Mesodermal cell (in vitro differentiated cells): Measurements from ENCODE around the gene PCBP3.

Source experiments
- H3K27ac ChIP-seq: 2 replicates; pipeline ENCODE4 v1.7.0; 2013; ENCODE audit warnings: mild to moderate bottlenecking, low read depth, low read length, moderate library complexity; ENCODE audit not compliant: severe bottlenecking
- H3K36me3 ChIP-seq: 2 replicates; pipeline ENCODE4 v1.7.1; 2013; ENCODE audit warnings: mild to moderate bottlenecking, low read length, moderate library complexity; ENCODE audit not compliant: control insufficient read depth, insufficient read depth
- H3K4me1 ChIP-seq: one replicate; pipeline ENCODE4 v1.7.1; 2013; ENCODE audit warnings: mild to moderate bottlenecking, low read length; ENCODE audit not compliant: insufficient read depth, control insufficient read depth, poor library complexity, severe bottlenecking
- H3K4me3 ChIP-seq: 2 replicates; pipeline ENCODE4 v1.7.0; 2013; ENCODE audit warnings: low read length, control low read depth, mild to moderate bottlenecking; ENCODE audit not compliant: insufficient read depth, poor library complexity, severe bottlenecking; ENCODE audit errors: extremely low read depth
- H3K9me3 ChIP-seq: 2 replicates; pipeline ENCODE4 v1.7.1; 2013; ENCODE audit warnings: mild to moderate bottlenecking, low read length, moderate library complexity; ENCODE audit not compliant: control insufficient read depth
- WGBS, 2 experiments: methylation state at CpG; one replicate each; pipeline ENCODE4 v1.1.5; 2013; ENCODE audit warnings: missing lambda C conversion rate in 2 of 2; ENCODE audit not compliant: insufficient coverage in 2 of 2; 5-methylcytosine and 5-hydroxymethylcytosine counted together

The PCBP3 gene

DNA sequence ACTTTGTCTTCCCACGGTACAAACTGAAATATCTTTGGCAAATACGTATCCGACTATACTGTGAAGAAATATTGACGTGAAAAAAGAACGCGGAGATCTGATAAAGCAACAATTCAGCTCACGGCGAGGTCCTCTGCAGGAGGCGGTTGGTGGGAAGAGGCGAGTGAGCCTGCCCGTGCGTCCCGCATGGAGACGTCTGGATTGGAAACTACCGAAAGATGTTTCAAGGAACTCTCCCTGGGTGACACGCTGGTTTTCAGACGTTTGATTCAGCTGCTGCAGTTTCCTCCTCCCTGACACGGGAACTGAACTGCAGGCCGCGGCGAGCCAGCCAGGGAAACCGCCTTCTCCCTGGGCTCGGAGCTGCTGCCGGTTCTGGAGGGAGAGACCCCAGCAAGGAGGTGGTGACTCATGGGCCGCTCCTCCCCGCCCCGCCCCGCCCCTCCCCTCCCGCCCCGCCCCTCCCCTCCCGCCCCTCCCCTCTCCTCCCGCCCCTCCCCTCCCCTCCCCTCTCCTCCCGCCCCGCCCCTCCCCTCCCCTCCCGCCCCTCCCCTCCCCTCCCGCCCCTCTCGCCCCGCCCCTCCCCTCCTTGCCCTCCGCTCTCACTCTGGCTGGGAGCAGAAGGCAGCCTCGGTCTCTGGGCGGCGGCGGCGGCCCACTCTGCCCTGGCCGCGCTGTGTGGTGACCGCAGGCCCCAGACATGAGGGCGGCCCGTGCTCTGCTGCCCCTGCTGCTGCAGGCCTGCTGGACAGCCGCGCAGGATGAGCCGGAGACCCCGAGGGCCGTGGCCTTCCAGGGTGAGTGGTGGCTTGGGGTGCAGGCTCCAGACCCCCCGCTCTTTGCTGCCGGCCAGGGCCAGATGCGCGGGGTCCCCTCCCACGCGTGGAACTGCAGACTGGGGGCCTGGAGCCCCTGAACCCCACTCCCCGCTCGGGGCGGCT, 337.9 kb downstream of the PCBP3 start, which contains the start of gene COL6A1:
Gene COL6A1, plus strand, starts transcription at position 620 of the 941 bp plus-strand sequence. Its CDS starts 81 bp downstream, at position 701.
- WGBS, 2 experiments, result 3 to 4% methylated on average over 37 to 44 of the region's 63 CpGs
- H3K9me3 ChIP-seq, result no peaks in the 10 kb centered on the region
- peak within 1 kb of the TSS; percentile 72 for H3K4me3 ChIP-seq
- peaks cover 20% of the 10 kb centered on the region for H3K4me1 ChIP-seq
- H3K36me3 ChIP-seq, result peaks cover 24% of the 10 kb centered on the region
- H3K27ac ChIP-seq, result peak within 1 kb of the TSS; percentile 75

GRCh38 chr21:45982092-45982757, 338.7 kb downstream of the PCBP3 start:
- Histone ChIP-seq H3K36me3 (peaks cover 31% of the 10 kb centered on the region), H3K4me3 (peak overlapping the region; percentile 72), H3K4me1 (peaks cover 17% of the 10 kb centered on the region), H3K27ac (peak overlapping the region; percentile 45), H3K9me3 (no peaks in the 10 kb centered on the region)
- WGBS, 2 experiments, result 4 to 7% methylated on average over 20 to 35 of the region's 45 CpGs

DNA sequence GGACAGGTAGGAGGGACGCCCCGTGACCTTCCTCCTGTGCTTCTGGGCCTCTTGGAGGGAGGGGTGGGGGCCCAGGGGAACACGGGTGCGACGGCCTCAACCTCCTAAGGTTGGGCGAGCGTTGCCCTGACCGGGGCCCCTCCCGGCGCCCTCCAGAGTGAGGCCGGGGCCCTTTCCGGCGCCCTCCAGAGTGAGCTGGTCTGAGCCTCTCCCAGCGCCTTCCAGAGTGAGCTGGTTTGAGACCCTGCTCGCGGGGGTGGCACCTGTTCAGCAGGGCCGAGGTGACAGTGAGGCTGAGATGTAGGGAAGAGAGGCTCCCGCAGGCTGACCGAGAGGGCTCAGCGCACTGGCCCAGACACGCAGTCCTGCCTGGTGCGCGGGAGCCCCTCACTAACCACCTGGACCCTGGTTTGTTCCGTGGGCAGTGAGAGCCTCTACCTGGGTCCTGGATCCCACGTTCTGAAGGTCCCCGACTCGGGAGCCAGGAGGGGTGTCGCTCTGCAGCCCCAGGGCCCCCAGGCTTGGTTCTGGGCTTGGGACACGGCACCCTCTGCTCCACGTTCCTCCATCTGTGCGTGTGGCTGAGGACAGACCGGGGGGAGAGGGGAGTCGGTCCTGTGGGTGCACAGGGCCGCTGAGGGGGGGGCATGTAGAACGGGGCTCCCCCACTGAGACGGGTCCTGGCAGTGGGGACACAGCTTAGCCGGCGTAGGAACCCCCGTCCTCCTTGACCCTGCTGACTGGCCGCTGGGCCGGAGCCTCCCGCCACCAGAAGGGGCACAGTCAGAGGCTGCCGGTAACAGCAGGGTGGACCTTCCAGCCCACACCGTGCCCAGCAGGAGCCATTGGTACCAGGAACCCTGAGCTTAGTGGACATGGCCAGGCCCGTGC, 339.5 kb downstream of the PCBP3 start:
- peaks cover 15% of the 10 kb centered on the region for H3K4me1 ChIP-seq
- 40 to 41% methylated on average over 35 to 43 of the region's 45 CpGs for WGBS, 2 experiments
- H3K27ac ChIP-seq, result no peak overlapping the region
- peaks cover 33% of the 10 kb centered on the region for H3K36me3 ChIP-seq
- peak overlapping the region; percentile 72 for H3K4me3 ChIP-seq
- H3K9me3 ChIP-seq, result no peaks in the 10 kb centered on the region

DNA sequence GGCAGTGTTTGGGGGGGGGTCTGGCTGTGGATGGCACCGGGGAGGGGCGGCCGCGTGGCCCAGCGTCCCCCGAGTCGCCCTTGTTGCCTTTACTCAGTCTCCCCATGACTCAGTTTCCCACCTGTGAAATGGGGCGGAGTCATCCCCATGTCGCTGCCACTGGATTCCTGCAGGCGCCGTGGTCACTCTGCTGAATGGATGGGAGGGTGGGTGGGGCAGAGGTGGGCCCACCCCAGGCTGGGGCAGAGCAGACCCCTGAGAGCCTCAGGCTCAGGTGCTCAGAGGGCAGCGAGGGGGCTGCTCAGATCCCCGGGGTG, 340.1 kb downstream of the PCBP3 start:
- WGBS, 2 experiments, result 97 to 100% methylated on average over 2 to 9 of the region's 13 CpGs
- Histone ChIP-seq H3K27ac (no peak overlapping the region), H3K9me3 (no peaks in the 10 kb centered on the region), H3K36me3 (peaks cover 35% of the 10 kb centered on the region), H3K4me3 (no peak overlapping the region), H3K4me1 (peaks cover 15% of the 10 kb centered on the region)

DNA sequence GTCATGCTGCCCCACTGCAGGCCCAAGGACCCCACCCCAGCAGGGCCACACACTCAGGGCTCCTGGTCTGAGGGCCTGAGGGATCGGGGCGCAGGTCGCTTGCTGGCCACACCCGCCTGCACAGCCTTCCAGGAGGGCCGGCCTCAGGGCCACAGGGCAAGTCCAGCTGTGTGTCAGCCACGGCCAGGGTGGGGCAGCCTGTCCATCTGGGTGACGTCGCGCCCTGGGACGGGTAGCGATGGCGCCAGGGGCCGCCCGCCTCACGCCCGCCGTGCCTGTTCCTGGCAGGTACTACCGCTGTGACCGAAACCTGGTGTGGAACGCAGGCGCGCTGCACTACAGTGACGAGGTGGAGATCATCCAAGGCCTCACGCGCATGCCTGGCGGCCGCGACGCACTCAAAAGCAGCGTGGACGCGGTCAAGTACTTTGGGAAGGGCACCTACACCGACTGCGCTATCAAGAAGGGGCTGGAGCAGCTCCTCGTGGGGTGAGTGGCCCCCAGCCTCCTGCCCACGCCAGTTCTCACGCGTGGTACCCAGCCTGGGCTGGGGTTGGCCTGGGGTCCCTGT, 340.5 kb downstream of the PCBP3 start:
- Histone ChIP-seq H3K36me3 (peaks cover 38% of the 10 kb centered on the region), H3K9me3 (no peaks in the 10 kb centered on the region), H3K27ac (no peak overlapping the region), H3K4me1 (peaks cover 14% of the 10 kb centered on the region), H3K4me3 (no peak overlapping the region)
- 95% methylated on average over 38 of the region's 38 CpGs for WGBS, 2 experiments

DNA sequence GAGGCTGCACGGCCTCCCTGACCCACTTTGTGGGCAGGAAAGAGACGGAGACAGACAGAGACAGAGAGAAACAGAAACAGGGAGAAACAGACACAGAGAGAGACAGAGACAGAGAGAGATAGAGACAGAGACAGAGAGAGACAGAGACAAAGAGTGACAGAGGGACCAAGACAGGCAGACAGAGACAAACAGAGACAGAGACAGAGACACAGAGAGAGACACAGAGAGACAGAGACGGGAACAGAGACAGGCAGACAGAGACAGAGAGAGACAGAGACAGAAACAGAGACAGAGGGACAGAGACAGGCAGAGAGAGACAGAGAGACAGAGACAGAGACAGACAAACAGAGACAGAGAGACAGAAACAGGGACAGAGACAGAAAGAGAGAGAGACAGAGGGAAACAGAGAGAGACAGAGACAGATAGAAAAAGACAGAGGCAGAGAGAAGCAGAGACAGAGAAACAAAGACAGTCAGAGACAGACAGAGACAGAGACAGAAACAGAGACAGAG, 341.1 kb downstream of the PCBP3 start:
- Histone ChIP-seq H3K9me3 (no peaks in the 10 kb centered on the region), H3K27ac (no peak overlapping the region), H3K4me3 (no peak overlapping the region), H3K4me1 (peaks cover 10% of the 10 kb centered on the region), H3K36me3 (peaks cover 44% of the 10 kb centered on the region)
- WGBS, 2 experiments, result 84 to 97% methylated on average over 3 of the region's 3 CpGs

DNA sequence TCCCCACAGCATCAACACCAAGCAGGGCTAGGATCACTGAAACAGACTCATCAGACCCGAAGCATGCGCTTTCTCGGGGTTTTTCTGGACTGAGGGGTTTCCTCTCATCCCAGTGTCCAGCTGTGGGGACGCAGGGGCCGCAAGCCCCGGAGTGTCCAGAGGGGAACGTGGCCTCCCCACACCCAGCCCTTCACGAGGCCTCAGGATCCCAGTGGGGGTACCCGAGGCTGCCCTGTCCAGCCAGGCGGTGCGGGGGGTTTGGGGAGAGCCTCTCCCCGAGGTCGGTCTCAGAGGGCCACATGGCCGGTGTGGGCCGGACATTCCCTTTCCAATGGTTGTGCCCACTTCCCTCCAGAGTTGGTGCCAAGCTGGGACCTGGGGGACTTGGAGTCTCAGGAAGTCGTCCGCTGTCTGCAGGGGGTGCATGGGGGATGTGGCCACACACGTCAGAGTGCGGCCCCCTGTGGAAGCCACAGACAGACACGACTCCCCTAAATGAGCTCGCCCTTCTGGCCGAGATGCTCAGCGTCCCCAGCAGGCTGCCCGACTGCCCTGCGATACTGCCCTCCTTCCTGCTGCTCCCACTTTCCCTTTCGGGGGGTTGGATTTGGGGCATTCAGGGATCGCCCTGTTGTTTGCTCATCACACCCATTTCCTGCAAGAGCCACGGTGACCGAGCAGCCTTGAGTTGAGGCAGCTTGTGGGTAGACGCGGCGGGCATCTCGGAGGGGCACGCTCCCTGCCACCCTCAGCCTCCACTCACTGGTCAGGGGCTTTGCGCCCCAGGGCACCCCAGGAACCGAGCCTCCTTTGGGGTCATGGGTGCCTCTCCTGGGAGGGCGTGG, 342.2 kb downstream of the PCBP3 start:
- 96 to 98% methylated on average over 34 to 35 of the region's 37 CpGs for WGBS, 2 experiments
- no peaks in the 10 kb centered on the region for H3K9me3 ChIP-seq
- H3K27ac ChIP-seq, result no peak overlapping the region
- H3K4me3 ChIP-seq, result no peak overlapping the region
- H3K4me1 ChIP-seq, result peaks cover 10% of the 10 kb centered on the region
- H3K36me3 ChIP-seq, result peaks cover 49% of the 10 kb centered on the region

- WGBS, 2 experiments, result 94 to 96% methylated on average over 32 to 36 of the region's 36 CpGs
Observed at GRCh38 chr21:45986316-45987051, 343.0 kb downstream of the PCBP3 start.

GRCh38 chr21:45987121-45987711, 343.7 kb downstream of the PCBP3 start:
- Histone ChIP-seq H3K27ac (no peak overlapping the region), H3K9me3 (no peaks in the 10 kb centered on the region), H3K4me3 (no peak overlapping the region), H3K4me1 (peaks cover 10% of the 10 kb centered on the region), H3K36me3 (peaks cover 61% of the 10 kb centered on the region)
- WGBS, 2 experiments, result 94 to 97% methylated on average over 23 to 27 of the region's 29 CpGs

More at GRCh38 chr21:45986316-45987051, 343.0 kb downstream of the PCBP3 start:
- peaks cover 10% of the 10 kb centered on the region for H3K4me1 ChIP-seq
- H3K36me3 ChIP-seq, result peaks cover 54% of the 10 kb centered on the region
- H3K9me3 ChIP-seq, result no peaks in the 10 kb centered on the region
- H3K4me3 ChIP-seq, result no peak overlapping the region
- no peak overlapping the region for H3K27ac ChIP-seq
